Activated CD8-positive, alpha-beta memory T cell treated with anti-CD3 and anti-CD28 coated beads, Interleukin-2, amount 50 U/mL, for 48 hours (primary cell): ENCODE data around the gene OTOGL.
"Not testable (repeated sequence)": the region's sequence is repeated elsewhere in the genome, so short reads cannot be mapped to it uniquely, and the experiment has no call there.

ENCODE experiments used
- DNase-seq: peaks from one replicate; pipeline ENCODE4 v3.0.0-alpha.2; 2020

The OTOGL gene

GRCh38 chr12:80293347-80293746, 194.0 kb downstream of the OTOGL start:
- DNase-seq = no peak

GRCh38 chr12:80293759-80294158, 194.4 kb downstream of the OTOGL start:
- DNase-seq = no peak

- DNase-seq = no peak
Measured at GRCh38 chr12:80299219-80299618, 199.9 kb downstream of the OTOGL start.

GRCh38 chr12:80299976-80300375, 200.6 kb downstream of the OTOGL start:
- no peak for DNase-seq

GRCh38 chr12:80307436-80307835, 208.1 kb downstream of the OTOGL start:
- not testable (repeated sequence) for DNase-seq

GRCh38 chr12:80313209-80313608, 213.9 kb downstream of the OTOGL start:
- no peak for DNase-seq

- no peak for DNase-seq
Measured at GRCh38 chr12:80314741-80315140, 215.4 kb downstream of the OTOGL start.

GRCh38 chr12:80316222-80316621, 216.9 kb downstream of the OTOGL start:
- DNase-seq = no peak

GRCh38 chr12:80317307-80317706, 218.0 kb downstream of the OTOGL start:
- no peak for DNase-seq

GRCh38 chr12:80317899-80318298, 218.6 kb downstream of the OTOGL start:
- no peak for DNase-seq

GRCh38 chr12:80320121-80320678, 220.9 kb downstream of the OTOGL start:
- DNase-seq = no peak

- no peak for DNase-seq
Measured at GRCh38 chr12:80321653-80322052, 222.3 kb downstream of the OTOGL start.

GRCh38 chr12:80325167-80325959, 226.0 kb downstream of the OTOGL start:
- no peak for DNase-seq

- DNase-seq = no peak
Measured at GRCh38 chr12:80332827-80333226, 233.5 kb downstream of the OTOGL start.

GRCh38 chr12:80352474-80352873, 253.1 kb downstream of the OTOGL start:
- no peak for DNase-seq

GRCh38 chr12:80353254-80353653, 253.9 kb downstream of the OTOGL start:
- DNase-seq = no peak

- DNase-seq = no peak
Measured at GRCh38 chr12:80356097-80356496, 256.8 kb downstream of the OTOGL start.

- DNase-seq = no peak
Measured at GRCh38 chr12:80359703-80360102, 260.4 kb downstream of the OTOGL start.

- no peak for DNase-seq
Measured at GRCh38 chr12:80364056-80364455, 264.7 kb downstream of the OTOGL start.

GRCh38 chr12:80373666-80374065, 274.3 kb downstream of the OTOGL start:
- no peak for DNase-seq

- DNase-seq = no peak
Measured at GRCh38 chr12:80374615-80375014, 275.3 kb downstream of the OTOGL start.

- DNase-seq = no peak
Measured at GRCh38 chr12:80377140-80377794, 277.9 kb downstream of the OTOGL start.

- no peak for DNase-seq
Measured at GRCh38 chr12:80381121-80381520, 281.8 kb downstream of the OTOGL start.

GRCh38 chr12:80382254-80382653, 282.9 kb downstream of the OTOGL start:
- DNase-seq = no peak
